Fibroblast of lung (primary cell): Measurements from ENCODE around the gene CYB5RL. TPM values are rescaled to one million over a fixed set of nuclear protein-coding genes. Genes with fewer than 3 reads are reported as not detected.

Source experiments
- DNase-seq, 2 donors: peaks; one replicate each; pipeline versions ENCODE4 v3.0.0 to v3.0.0-alpha.2; 2010; ENCODE audit warnings: low read depth in 2 of 2
- H2AFZ ChIP-seq: 2 replicates; pipeline ENCODE4 v1.5.1; 2012; ENCODE audit warnings: low read length, control low read depth, inconsistent platforms
- H3K27ac ChIP-seq: 2 replicates; pipeline ENCODE4 v1.5.1; 2011; ENCODE audit warnings: low read length, control low read depth; ENCODE audit not compliant: insufficient read depth
- H3K27me3 ChIP-seq: 2 replicates; pipeline ENCODE4 v1.5.1; 2011; ENCODE audit warnings: mild to moderate bottlenecking, low read length; ENCODE audit not compliant: control insufficient read depth, insufficient read depth
- H3K36me3 ChIP-seq: 2 replicates; pipeline ENCODE4 v1.5.1; 2011; ENCODE audit warnings: low read length; ENCODE audit not compliant: control insufficient read depth, insufficient read depth
- H3K4me1 ChIP-seq: 2 replicates; pipeline ENCODE4 v1.5.1; 2011; ENCODE audit warnings: low read length; ENCODE audit not compliant: control insufficient read depth, insufficient read depth; ENCODE audit errors: extremely low read depth
- H3K4me2 ChIP-seq: 2 replicates; pipeline ENCODE4 v1.5.1; 2011; ENCODE audit warnings: low read length, control low read depth; ENCODE audit not compliant: insufficient read depth; ENCODE audit errors: extremely low read depth
- H3K4me3 ChIP-seq, 4 experiments: fragments of 200-600 bp in 1 of 4; sonication (generic) in 1 of 4; replicated peaks in 1 of 4; 2 replicates each; pipeline ENCODE4 v1.5.1; 2011 to 2016; ENCODE audit warnings: low read length in 4 of 4, low read depth in 3 of 4, mild to moderate bottlenecking in 3 of 4, control low read depth in 2 of 4, inconsistent platforms in 1 of 4, mixed read lengths in 1 of 4; ENCODE audit not compliant: insufficient read depth in 1 of 4; ENCODE audit errors: control extremely low read depth in 1 of 4
- H3K79me2 ChIP-seq: 2 replicates; pipeline ENCODE4 v1.5.1; 2012; ENCODE audit warnings: mild to moderate bottlenecking, low read length, inconsistent platforms; ENCODE audit not compliant: control insufficient read depth, insufficient read depth
- H3K9ac ChIP-seq: 2 replicates; pipeline ENCODE4 v1.5.1; 2011; ENCODE audit warnings: mild to moderate bottlenecking, low read length, control low read depth; ENCODE audit not compliant: insufficient read depth
- H3K9me3 ChIP-seq: 2 replicates; pipeline ENCODE4 v1.5.1; 2012; ENCODE audit warnings: low read depth, low read length; ENCODE audit not compliant: control insufficient read depth, insufficient read depth
- H4K20me1 ChIP-seq: 2 replicates; pipeline ENCODE4 v1.5.1; 2011; ENCODE audit warnings: low read length; ENCODE audit not compliant: control insufficient read depth, insufficient read depth; ENCODE audit errors: extremely low read depth
- CTCF ChIP-seq, 2 donors: IDR thresholded peaks in 1 of 2; conservative IDR thresholded peaks in 1 of 2; 1 replicate in 1 of 2; 2 replicates in 1 of 2; pipeline ENCODE4 v1.5.1; 2011 to 2012; ENCODE audit warnings: low read length in 2 of 2, control low read depth in 1 of 2, inconsistent platforms in 1 of 2, low read depth in 1 of 2, mild to moderate bottlenecking in 1 of 2
- EZH2 ChIP-seq: IDR thresholded peaks from 2 replicates; pipeline ENCODE4 v1.5.1; 2012; ENCODE audit warnings: low read length, control low read depth, mild to moderate bottlenecking; ENCODE audit errors: missing control alignments
- polyA plus RNA-seq, 2 donors: library from polyadenylated mRNA; depleted of rRNA in 1 of 2; stranded (reverse) in 1 of 2; unstranded in 1 of 2; fragments of >200 nt; gene quantifications; 2 replicates each; pipeline ENCODE4 v1.2.1, GENCODE V29; 2011 to 2012; ENCODE audit warnings: missing spikeins in 1 of 2
- total RNA-seq: library from RNA; depleted of rRNA; stranded (reverse); fragments of >200 nt; gene quantifications from 2 replicates; pipeline ENCODE4 v1.2.1, GENCODE V29; 2014

CYB5RL gene
- total and polyA plus RNA-seq, 2 donors (not counting 1 experiment from before 2014, with no cell fraction given), result 4.1 to 6.6 TPM

GRCh38 chr1:54207287-54207686 is 7.5 kb upstream of the CYB5RL start:
- Histone ChIP-seq H4K20me1 (no peaks in the 10 kb centered on the region), H3K79me2 (peaks cover 9% of the 10 kb centered on the region), H3K9ac (no peak overlapping the region), H3K27me3 (no peaks in the 10 kb centered on the region), H2AFZ (no peak overlapping the region), H3K9me3 (no peaks in the 10 kb centered on the region), H3K4me3 (no peak overlapping the region), H3K27ac (no peak overlapping the region), H3K4me2 (no peak overlapping the region), H3K4me1 (no peaks in the 10 kb centered on the region), H3K36me3 (peaks cover 20% of the 10 kb centered on the region)
- no peak for TF ChIP-seq CTCF (conservative IDR thresholded peaks at IDR 0.05 in 1 of 2, IDR thresholded peaks at IDR 0.05 in 1 of 2; ENCODE audit: low read depth in 1 of 2, low read length in 2 of 2)
- DNase-seq, result no peak

GRCh38 chr1:54204199-54204598 is 4.4 kb upstream of the CYB5RL start:
- no peak for TF ChIP-seq CTCF (conservative IDR thresholded peaks at IDR 0.05 in 1 of 2, IDR thresholded peaks at IDR 0.05 in 1 of 2; ENCODE audit: low read depth in 1 of 2, low read length in 2 of 2)
- no peak for TF ChIP-seq EZH2
- Histone ChIP-seq H4K20me1 (no peaks in the 10 kb centered on the region), H3K4me1 (peaks cover 7% of the 10 kb centered on the region), H3K36me3 (peaks cover 6% of the 10 kb centered on the region), H3K4me3 (no peak overlapping the region), H3K27me3 (no peaks in the 10 kb centered on the region), H3K79me2 (peaks cover 29% of the 10 kb centered on the region), H3K9me3 (no peaks in the 10 kb centered on the region), H3K27ac (no peak overlapping the region), H3K4me2 (no peak overlapping the region), H2AFZ (no peak overlapping the region), H3K9ac (no peak overlapping the region)
- DNase-seq, result no peak

GRCh38 chr1:54200519-54200997 is 728 bp upstream of the CYB5RL start:
- peak in 1 of 2 donors; percentile 17 for DNase-seq

More at GRCh38 chr1:54200519-54200997, 728 bp upstream of the CYB5RL start:
- H3K27me3 ChIP-seq, result no peaks in the 10 kb centered on the region
- TF ChIP-seq CTCF (conservative IDR thresholded peaks at IDR 0.05 in 1 of 2, IDR thresholded peaks at IDR 0.05 in 1 of 2; ENCODE audit: low read depth in 1 of 2, low read length in 2 of 2), result no peak
- peak overlapping the region; percentile 73 for H3K27ac ChIP-seq
- H3K9ac ChIP-seq, result peak overlapping the region; percentile 60
- peak overlapping the region; percentile 2 for H2AFZ ChIP-seq
- H3K4me3 ChIP-seq, result peak overlapping the region; percentile 51 to 97 (median 76)
- H3K4me1 ChIP-seq, result peaks cover 7% of the 10 kb centered on the region
- H3K9me3 ChIP-seq, result no peaks in the 10 kb centered on the region
- no peaks in the 10 kb centered on the region for H4K20me1 ChIP-seq
- H3K4me2 ChIP-seq, result peak overlapping the region; percentile 92
- H3K79me2 ChIP-seq, result peaks cover 29% of the 10 kb centered on the region
- H3K36me3 ChIP-seq, result peaks cover 2% of the 10 kb centered on the region
